ENCODE results near the gene ITPR3.

Gene ITPR3

DNA sequence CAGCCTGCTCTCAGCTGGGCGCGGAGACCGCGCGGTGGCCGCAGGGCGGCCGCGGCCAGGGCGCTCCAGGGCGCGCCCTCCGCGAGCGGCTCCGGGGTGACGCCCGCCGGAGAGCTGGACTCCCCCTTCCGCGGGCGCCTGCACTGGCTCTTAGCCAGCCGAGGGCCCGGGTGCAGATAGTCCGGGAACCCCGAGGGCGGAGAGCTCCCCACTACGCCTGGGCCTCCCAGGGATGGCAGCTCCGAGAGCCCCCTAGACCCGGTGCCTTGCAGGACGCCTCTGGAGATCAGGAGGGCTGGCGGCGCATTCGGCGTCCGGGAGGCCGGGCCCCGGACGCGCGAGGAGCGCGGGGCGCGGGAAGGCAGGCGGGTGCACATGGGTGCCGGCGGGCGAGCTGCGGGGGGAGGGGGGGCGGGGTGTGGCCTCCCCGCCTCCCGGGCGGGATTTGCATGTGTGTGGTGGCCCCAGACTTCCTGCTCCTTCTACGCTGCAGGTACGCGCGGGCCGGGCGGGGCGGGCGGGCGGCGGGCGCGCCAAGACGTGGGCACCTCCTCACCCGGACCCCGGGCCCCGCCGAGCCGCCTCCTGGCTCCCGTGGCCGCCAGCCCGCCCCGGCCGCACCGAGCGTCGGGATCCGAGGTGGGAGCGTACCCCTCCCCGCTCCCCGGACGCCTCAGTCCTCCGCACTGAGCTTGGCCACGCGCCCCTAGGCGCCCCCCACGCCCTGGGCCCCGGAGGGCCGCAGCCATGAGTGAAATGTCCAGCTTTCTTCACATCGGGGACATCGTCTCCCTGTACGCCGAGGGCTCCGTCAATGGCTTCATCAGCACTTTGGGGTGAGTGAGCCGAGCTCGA, at the start of gene ITPR3:
Gene ITPR3, plus strand, starts transcription at position 467 of the 855 bp plus-strand sequence. Its CDS starts 281 bp downstream, at position 748.
- DNase-seq (ENCODE audit: low spot score) = peak; percentile 68

DNA sequence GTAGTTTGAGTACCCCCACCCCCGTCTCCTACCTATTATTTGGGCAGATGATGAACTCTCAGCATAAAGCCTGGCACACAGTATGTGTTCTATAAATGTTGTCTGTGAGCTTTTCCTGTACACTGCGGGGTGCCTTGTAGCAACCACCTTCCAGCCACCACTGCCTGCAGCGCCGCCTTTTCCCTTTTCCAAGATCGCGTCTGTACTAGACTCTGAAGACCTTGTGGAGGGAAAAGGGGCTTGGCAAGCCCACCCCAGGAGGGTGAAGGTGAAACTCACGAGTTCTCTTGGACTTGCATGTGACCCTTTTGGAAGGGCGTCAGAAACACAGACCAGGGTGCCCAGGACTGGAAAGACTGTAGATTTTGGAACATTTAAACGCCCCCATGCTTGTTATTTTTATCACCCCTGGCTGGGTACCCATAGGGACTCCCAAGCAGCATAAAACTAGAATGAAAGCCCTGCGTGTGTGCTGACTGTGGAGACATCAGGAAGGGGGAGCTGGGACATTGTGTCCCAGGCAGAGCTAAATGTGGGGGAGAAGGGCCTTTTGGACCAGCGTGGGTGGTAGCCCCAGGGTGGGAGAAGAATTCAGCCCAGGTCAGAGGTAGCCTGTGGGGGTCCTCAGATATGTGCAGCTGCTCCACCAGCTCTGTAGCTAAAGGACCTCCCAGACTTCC, 49.3 kb upstream of the ITPR3 start:
- no peak for DNase-seq (ENCODE audit: low spot score)

DNA sequence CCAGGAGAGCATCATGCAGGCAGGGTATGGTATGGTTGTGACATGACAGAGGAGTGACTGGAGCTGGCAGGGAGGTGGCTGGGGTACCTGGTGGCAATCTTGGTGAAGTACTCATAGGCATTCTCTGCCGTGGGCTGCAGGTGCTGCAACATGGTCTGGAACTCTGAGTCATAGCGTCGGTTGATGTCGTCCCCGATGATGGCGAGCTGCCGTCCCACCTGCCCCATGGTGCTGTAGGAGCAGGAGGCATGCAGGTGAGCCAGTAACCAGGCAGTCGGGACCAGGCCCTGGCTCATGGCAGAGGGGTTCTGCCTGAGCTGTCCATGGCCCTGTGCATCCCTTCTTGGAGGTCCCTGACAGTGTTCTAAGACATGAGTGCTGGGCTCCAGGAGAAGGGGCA, 45.9 kb upstream of the ITPR3 start:
- DNase-seq (ENCODE audit: low spot score) = no peak

GRCh38 chr6:33576668-33577067, 44.5 kb upstream of the ITPR3 start:
- DNase-seq (ENCODE audit: low spot score) = no peak

- no peak for DNase-seq (ENCODE audit: low spot score)
Measured at GRCh38 chr6:33577106-33577535, 44.0 kb upstream of the ITPR3 start.

GRCh38 chr6:33577718-33578117, 43.4 kb upstream of the ITPR3 start:
- no peak for DNase-seq (ENCODE audit: low spot score)

GRCh38 chr6:33578164-33578563, 43.0 kb upstream of the ITPR3 start:
- DNase-seq (ENCODE audit: low spot score) = no peak

GRCh38 chr6:33578588-33579011, 42.5 kb upstream of the ITPR3 start:
- DNase-seq (ENCODE audit: low spot score) = no peak

DNA sequence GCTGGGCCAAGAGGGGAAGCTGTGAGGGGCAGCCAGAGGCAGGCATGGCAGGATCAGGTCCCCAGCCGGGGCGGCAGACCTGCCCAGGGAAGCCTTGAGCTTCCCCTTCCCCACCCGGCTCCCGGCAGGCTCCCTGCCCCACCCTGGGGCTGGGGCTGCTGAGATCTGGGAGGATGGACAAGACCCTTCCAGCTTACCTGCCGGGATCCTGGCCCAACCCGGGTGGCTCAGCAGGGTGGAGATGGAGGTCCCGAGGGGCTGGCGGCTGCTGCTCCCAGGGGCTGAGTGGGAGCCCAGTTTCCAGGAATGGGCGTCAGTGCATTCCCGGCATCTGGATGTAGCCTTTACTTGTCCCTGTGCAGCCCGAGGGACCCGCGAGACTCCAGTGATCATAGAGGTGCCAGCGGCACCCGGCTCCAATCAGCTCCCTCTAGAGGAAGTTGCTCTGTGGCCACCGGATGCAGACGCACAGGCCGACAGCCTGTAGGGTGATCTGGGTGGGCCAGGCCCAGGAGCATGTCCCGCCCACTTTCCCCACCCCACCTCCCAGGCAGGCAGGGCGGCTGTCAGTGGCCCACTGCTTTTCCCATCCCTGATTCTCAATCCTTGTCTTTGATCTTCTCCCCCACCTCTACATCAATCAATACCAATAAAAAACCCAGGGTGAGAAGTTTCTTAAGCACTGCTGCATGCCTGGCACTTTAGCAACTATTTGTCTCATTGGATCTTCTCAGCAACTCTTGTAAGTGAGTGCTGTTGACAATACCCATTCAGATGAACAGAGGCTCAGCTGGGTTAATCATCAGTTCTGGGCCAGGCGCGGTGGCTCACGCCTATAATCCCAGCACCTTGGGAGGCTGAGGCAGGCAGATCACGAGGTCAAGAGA, 41.1 kb upstream of the ITPR3 start, which contains the start of gene BAK1:
Gene BAK1, minus strand, starts transcription at position 449 of the 887 bp plus-strand sequence. CDS start 2,672 bp downstream, outside the sequence.
- DNase-seq (ENCODE audit: low spot score) = peak; percentile 93

- DNase-seq (ENCODE audit: low spot score) = no peak
Measured at GRCh38 chr6:33581186-33581585, 39.9 kb upstream of the ITPR3 start.

- no peak for DNase-seq (ENCODE audit: low spot score)
Measured at GRCh38 chr6:33583591-33584155, 37.4 kb upstream of the ITPR3 start.

GRCh38 chr6:33584700-33585402, 36.3 kb upstream of the ITPR3 start:
- DNase-seq (ENCODE audit: low spot score) = no peak

GRCh38 chr6:33585403-33586107, 35.6 kb upstream of the ITPR3 start:
- DNase-seq (ENCODE audit: low spot score) = peak; percentile 66

- DNase-seq (ENCODE audit: low spot score) = no peak
Measured at GRCh38 chr6:33586108-33586640, 34.9 kb upstream of the ITPR3 start.

DNA sequence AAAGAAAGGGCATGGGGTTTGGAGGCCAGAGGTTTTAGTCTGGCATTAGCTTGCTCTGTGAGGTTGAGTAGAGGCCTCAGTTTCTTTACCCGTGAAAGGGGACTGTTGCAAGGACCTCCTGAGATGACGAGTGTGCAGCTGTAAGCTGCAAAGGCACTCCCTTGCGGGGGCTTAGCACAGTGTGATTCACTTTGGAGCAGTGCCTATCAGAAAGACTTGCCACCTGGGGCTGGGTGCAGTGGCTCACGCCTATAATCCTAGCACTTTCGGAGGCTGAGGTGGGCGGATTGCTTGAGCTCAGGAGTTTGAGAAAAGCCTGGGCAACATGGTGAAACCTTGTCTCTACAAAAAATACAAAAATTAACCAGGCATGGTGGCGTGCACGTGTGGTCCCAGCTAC, 33.6 kb upstream of the ITPR3 start:
- DNase-seq (ENCODE audit: low spot score) = no peak

DNA sequence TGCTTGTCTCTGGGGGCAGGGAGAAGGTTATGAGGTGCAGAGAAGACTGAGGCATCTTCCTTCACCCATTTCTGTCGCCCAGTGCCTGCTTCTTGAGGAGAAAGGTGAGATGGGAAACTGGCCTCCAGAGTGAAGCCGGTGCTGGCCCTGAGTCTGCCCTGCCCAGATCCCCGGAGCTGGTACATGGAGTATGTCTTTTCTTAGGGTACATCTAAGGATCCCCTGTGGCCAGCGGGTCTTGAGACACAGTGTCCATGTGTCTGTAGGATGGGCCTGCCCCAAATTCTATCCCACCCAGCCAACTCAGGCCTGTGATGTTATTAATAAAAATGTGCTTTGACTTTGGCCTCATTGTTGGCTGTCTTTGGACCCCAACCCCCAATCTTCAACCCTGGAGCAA, 32.2 kb upstream of the ITPR3 start:
- DNase-seq (ENCODE audit: low spot score) = no peak

GRCh38 chr6:33589392-33589730, 31.8 kb upstream of the ITPR3 start:
- DNase-seq (ENCODE audit: low spot score) = no peak

DNA sequence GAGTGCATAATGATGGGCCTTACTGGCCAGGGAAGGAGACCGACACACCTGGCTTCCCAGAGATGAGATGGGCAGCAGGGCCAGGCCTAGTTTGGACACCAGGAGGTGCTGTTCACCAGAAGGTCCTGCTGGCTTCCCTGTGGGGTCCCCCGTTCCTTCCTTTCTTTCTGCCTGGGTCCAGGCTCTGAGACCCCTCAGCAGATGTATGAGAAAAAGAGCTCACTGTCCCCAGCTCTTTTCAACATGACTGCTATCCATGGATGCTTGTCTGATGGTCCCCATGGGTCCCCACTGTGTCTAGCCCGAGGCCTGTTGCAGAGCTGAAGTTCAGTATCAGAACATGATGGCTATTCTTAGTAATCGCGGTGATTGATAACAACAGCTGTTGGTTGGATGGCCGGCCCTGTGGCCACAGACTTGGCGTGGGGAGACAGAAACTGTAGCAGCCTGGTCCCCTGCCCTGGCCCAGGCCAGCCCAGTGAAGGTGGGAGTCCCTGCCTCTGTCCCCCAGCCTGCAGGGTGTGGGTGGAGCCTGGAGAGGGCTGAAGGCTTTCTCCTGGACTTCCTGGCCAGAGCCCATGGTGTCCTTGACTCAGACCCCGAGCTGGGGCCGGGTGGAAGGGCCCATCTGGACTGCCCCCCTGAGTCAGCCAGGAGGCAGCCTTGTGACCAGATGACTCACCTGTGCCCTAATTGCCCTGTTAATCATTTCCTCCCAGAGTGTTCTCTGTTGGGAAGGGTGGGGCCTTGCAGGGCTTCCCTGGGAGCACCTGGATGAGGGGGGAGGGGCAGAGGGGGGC, 31.2 kb upstream of the ITPR3 start:
- peak; percentile 72 for DNase-seq (ENCODE audit: low spot score)

DNA sequence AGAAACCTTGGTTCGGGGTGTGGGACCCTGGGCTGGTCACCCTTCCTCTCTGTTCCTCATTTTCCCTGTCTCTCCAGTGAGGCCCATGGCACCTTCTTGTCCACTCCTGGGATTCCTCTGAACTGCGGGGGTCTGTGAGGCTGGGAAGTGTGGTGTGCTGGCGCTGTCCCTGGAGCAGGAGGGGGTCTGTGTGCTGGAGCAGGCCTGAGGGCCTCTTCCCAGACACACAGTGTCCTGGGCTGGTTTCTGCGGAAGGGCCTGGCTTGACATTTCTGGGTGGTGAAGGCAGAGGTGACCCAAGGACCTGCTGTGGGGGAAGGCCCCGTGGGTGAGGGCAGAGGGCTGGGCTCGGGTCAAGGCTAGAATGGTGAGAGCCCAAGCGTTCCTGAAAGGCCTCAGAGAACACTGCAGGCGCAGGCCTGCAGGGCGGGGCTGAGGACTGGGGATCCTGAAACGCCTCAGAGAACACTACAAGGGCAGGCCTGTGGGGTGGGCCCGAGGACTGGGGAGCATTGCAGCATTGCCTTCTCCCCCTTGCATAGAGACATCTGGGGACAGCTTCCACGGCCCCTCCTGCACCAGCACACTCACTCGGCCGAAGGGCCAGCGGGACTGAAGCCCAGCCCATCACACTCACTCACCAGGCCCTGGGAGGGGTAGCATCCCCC, 30.5 kb upstream of the ITPR3 start:
- DNase-seq (ENCODE audit: low spot score) = no peak
